Hepatocyte (in vitro differentiated cells): ENCODE measurements around the gene RNF13.

Experiments used
- EZH2 ChIP-seq: fragments of 200-600 bp; sonication (generic); IDR thresholded peaks from 2 replicates; pipeline ENCODE4 v1.6.1; 2016; ENCODE audit warnings: antibody characterized with exemption, mild to moderate bottlenecking, borderline replicate concordance
- EZH2phosphoT487 ChIP-seq: fragments of 200-600 bp; sonication (generic); IDR thresholded peaks from one replicate; pipeline ENCODE4 v1.6.1; 2018; ENCODE audit warnings: antibody characterized with exemption, mild to moderate bottlenecking, low read depth, moderate library complexity; ENCODE audit not compliant: unreplicated experiment, severe bottlenecking
- TF ChIP-seq, protein P1 (sequence below): fragments of 200-600 bp; sonication (generic); IDR thresholded peaks from 2 replicates; pipeline ENCODE4 v1.5.1; 2016; ENCODE audit warnings: antibody characterized with exemption, mild to moderate bottlenecking; ENCODE audit not compliant: poor library complexity

DNA sequence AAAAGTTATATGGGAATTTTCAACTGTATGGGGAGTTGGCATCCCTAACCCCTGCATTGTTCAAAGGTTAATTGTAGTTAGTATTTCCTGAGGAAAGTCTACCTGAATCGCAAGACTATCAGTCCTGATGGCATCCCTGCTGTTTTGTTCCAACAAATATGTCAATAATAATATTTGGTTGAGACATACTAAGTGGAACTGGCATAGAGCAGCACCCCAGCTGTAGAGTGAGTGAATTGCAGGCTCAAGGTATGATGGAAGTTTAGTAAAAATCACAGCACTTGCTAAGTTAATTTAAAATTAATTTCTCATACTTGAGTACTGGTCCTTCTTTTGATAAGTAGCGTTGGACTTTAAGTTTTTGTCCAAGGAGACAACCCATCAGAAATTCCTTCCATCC, 42.8 kb upstream of the RNF13 start:
- TF ChIP-seq, protein P1, sequence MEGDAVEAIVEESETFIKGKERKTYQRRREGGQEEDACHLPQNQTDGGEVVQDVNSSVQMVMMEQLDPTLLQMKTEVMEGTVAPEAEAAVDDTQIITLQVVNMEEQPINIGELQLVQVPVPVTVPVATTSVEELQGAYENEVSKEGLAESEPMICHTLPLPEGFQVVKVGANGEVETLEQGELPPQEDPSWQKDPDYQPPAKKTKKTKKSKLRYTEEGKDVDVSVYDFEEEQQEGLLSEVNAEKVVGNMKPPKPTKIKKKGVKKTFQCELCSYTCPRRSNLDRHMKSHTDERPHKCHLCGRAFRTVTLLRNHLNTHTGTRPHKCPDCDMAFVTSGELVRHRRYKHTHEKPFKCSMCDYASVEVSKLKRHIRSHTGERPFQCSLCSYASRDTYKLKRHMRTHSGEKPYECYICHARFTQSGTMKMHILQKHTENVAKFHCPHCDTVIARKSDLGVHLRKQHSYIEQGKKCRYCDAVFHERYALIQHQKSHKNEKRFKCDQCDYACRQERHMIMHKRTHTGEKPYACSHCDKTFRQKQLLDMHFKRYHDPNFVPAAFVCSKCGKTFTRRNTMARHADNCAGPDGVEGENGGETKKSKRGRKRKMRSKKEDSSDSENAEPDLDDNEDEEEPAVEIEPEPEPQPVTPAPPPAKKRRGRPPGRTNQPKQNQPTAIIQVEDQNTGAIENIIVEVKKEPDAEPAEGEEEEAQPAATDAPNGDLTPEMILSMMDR = no peak
- TF ChIP-seq EZH2 (no peak), EZH2phosphoT487 (no peak)
